GM18511 (cell line): ENCODE data around the gene PARD6G.
"Not testable (repeated sequence)": the region's sequence is repeated elsewhere in the genome, so short reads cannot be mapped to it uniquely, and the experiment has no call there.

Experiments used
- ATAC-seq: cut with Tn5 transposase; IDR thresholded peaks from one replicate; pipeline ENCODE4 v1.9.1; 2021; ENCODE audit warnings: mild to moderate bottlenecking, moderate library complexity; ENCODE audit not compliant: unreplicated experiment

PARD6G gene

GRCh38 chr18:80247393-80247841, at the start of gene PARD6G:
PARD6G (minus strand) TSS chr18:80247514; CDS start chr18:80247348, 166 bp downstream.
- peak; percentile 69 for ATAC-seq

- ATAC-seq: not testable (repeated sequence)
Observed at GRCh38 chr18:80262241-80263033, 15.1 kb upstream of the PARD6G start.

- ATAC-seq: no peak
Observed at GRCh38 chr18:80259610-80260009, 12.3 kb upstream of the PARD6G start.

GRCh38 chr18:80258640-80259039, 11.3 kb upstream of the PARD6G start:
- ATAC-seq: no peak

- ATAC-seq: not testable (repeated sequence)
Observed at GRCh38 chr18:80257579-80258543, 10.5 kb upstream of the PARD6G start.

- ATAC-seq: no peak
Observed at GRCh38 chr18:80254971-80255500, 7.7 kb upstream of the PARD6G start.

- ATAC-seq: no peak
Observed at GRCh38 chr18:80253871-80254492, 6.7 kb upstream of the PARD6G start.

- ATAC-seq: no peak
Observed at GRCh38 chr18:80253236-80253635, 5.9 kb upstream of the PARD6G start.

- ATAC-seq: no peak
Observed at GRCh38 chr18:80252136-80252535, 4.8 kb upstream of the PARD6G start.

- no peak for ATAC-seq
Observed at GRCh38 chr18:80251700-80252099, 4.4 kb upstream of the PARD6G start.

GRCh38 chr18:80250740-80251364, 3.5 kb upstream of the PARD6G start:
- ATAC-seq: no peak

- no peak for ATAC-seq
Observed at GRCh38 chr18:80249217-80250093, 2.1 kb upstream of the PARD6G start.

- peak; percentile 55 for ATAC-seq
Observed at GRCh38 chr18:80246445-80247392, 595 bp downstream of the PARD6G start.

- no peak for ATAC-seq
Observed at GRCh38 chr18:80245781-80246444, 1.4 kb downstream of the PARD6G start.

GRCh38 chr18:80244956-80245730, 2.2 kb downstream of the PARD6G start:
- no peak for ATAC-seq

- no peak for ATAC-seq
Observed at GRCh38 chr18:80244167-80244566, 3.1 kb downstream of the PARD6G start.

GRCh38 chr18:80243204-80243603, 4.1 kb downstream of the PARD6G start:
- ATAC-seq: no peak
